ENCODE measurements around the gene DCDC2C.

GRCh38 chr2:3725458-3726250, 22.3 kb downstream of the DCDC2C start:
- TF ChIP-seq CTCF (IDR thresholded peaks at IDR 0.05) (no peak), CREB1 (CRISPR knock-in tag; IDR thresholded peaks at IDR 0.05) (no peak), RELA (CRISPR knock-in tag; IDR thresholded peaks at IDR 0.05; ENCODE audit: borderline replicate concordance) (no peak), SMAD3 (CRISPR knock-in tag; IDR thresholded peaks at IDR 0.05; ENCODE audit: borderline replicate concordance) (no peak), ZNF138 (CRISPR knock-in tag; conservative IDR thresholded peaks at IDR 0.05) (no peak), FOXK1 (CRISPR knock-in tag; IDR thresholded peaks at IDR 0.05) (no peak), NR2C2 (CRISPR knock-in tag; IDR thresholded peaks at IDR 0.05) (no peak), MYBL2 (CRISPR knock-in tag; IDR thresholded peaks at IDR 0.05) (no peak), ESRRA (CRISPR knock-in tag; IDR thresholded peaks at IDR 0.05; ENCODE audit: borderline replicate concordance) (no peak), ATF2 (CRISPR knock-in tag; IDR thresholded peaks at IDR 0.05; ENCODE audit: borderline replicate concordance, low read depth) (no peak), ZNF281 (CRISPR knock-in tag; IDR thresholded peaks at IDR 0.05) (no peak), GABPB1 (CRISPR knock-in tag; IDR thresholded peaks at IDR 0.05) (no peak)

Measured in WTC11 (cell line).